Hepatocyte (in vitro differentiated cells): ENCODE results near the gene DIDO1.

Experiments
- CTCF ChIP-seq: fragments of 200-600 bp; sonication (generic); IDR thresholded peaks from 2 replicates; pipeline ENCODE4 v1.5.1; 2016; ENCODE audit warnings: antibody characterized with exemption, mild to moderate bottlenecking; ENCODE audit not compliant: poor library complexity
- EZH2 ChIP-seq: fragments of 200-600 bp; sonication (generic); IDR thresholded peaks from 2 replicates; pipeline ENCODE4 v1.6.1; 2016; ENCODE audit warnings: antibody characterized with exemption, mild to moderate bottlenecking, borderline replicate concordance

- TF ChIP-seq CTCF: no peak
- TF ChIP-seq EZH2: no peak
These were observed 47.9 kb downstream of the DIDO1 start for GRCh38 chr20:62878244-62879038.
